HG03196 (cell line): ENCODE results near the gene DAZ3.
"Not testable (repeated sequence)": the region's sequence is repeated elsewhere in the genome, so short reads cannot be mapped to it uniquely, and the experiment has no call there.

Source experiments
- ATAC-seq: cut with Tn5 transposase; IDR thresholded peaks from one replicate; pipeline ENCODE4 v1.9.1; 2021; ENCODE audit not compliant: unreplicated experiment

DAZ3 gene

GRCh38 chrY:24813293-24813692 is at the start of gene DAZ3:
DAZ3 (minus strand) TSS chrY:24813393; CDS start chrY:24813185, 208 bp downstream.
- not testable (repeated sequence) for ATAC-seq

GRCh38 chrY:24833619-24834018 is 20.4 kb upstream of the DAZ3 start, which contains the start of gene DAZ4:
DAZ4 (plus strand) TSS chrY:24833919; CDS start chrY:24834127, 208 bp downstream.
- ATAC-seq, result not testable (repeated sequence)

GRCh38 chrY:24825069-24825468 is 11.9 kb upstream of the DAZ3 start:
- not testable (repeated sequence) for ATAC-seq

GRCh38 chrY:24824184-24824879 is 11.1 kb upstream of the DAZ3 start:
- ATAC-seq, result not testable (repeated sequence)

- ATAC-seq, result not testable (repeated sequence)
Measured at GRCh38 chrY:24821836-24822235, 8.6 kb upstream of the DAZ3 start.
